Osteocyte (in vitro differentiated cells): Measurements from ENCODE around the gene GALR2. TPM values are rescaled to one million over a fixed set of nuclear protein-coding genes. Genes with fewer than 3 reads are reported as not detected.
A peak's percentile ranks its signal among the peaks of the same experiment; 100 is the strongest.
"Not testable (repeated sequence)": the region's sequence is repeated elsewhere in the genome, so short reads cannot be mapped to it uniquely, and the experiment has no call there.

Experiments used
- DNase-seq: peaks from one replicate; pipeline ENCODE4 v3.0.0; 2021; ENCODE audit warnings: mixed read lengths; ENCODE audit not compliant: unreplicated experiment; ENCODE audit errors: extremely low spot score
- H3K27ac Mint-ChIP-seq: one replicate; pipeline ENCODE4 v1.8.0; 2021; ENCODE audit warnings: mild to moderate bottlenecking, mixed read lengths; ENCODE audit not compliant: unreplicated experiment
- H3K27me3 Mint-ChIP-seq: one replicate; pipeline ENCODE4 v1.8.0; 2021; ENCODE audit warnings: mixed read lengths; ENCODE audit not compliant: unreplicated experiment
- H3K36me3 Mint-ChIP-seq: one replicate; pipeline ENCODE4 v1.8.0; 2021; ENCODE audit warnings: mixed read lengths; ENCODE audit not compliant: unreplicated experiment
- H3K4me1 Mint-ChIP-seq: one replicate; pipeline ENCODE4 v1.8.0; 2021; ENCODE audit warnings: mixed read lengths; ENCODE audit not compliant: unreplicated experiment
- H3K4me3 Mint-ChIP-seq: one replicate; pipeline ENCODE4 v1.8.0; 2021; ENCODE audit warnings: mild to moderate bottlenecking, moderate library complexity, mixed read lengths; ENCODE audit not compliant: unreplicated experiment
- H3K9me3 Mint-ChIP-seq: one replicate; pipeline ENCODE4 v1.8.0; 2021; ENCODE audit warnings: mixed read lengths; ENCODE audit not compliant: unreplicated experiment
- total RNA-seq: library from RNA; stranded (reverse); gene quantifications from 2 replicates; pipeline ENCODE4 v1.2.1, GENCODE V29; 2021
- TF ChIP-seq, protein P1 (sequence below): fragments of 200-600 bp; sonication (generic); IDR thresholded peaks from 2 replicates; pipeline ENCODE4 v1.5.0; 2021; ENCODE audit warnings: antibody characterized with exemption, mild to moderate bottlenecking, moderate library complexity

Gene GALR2
- total RNA-seq, 1 donor from 2014 or later: not detected

DNA sequence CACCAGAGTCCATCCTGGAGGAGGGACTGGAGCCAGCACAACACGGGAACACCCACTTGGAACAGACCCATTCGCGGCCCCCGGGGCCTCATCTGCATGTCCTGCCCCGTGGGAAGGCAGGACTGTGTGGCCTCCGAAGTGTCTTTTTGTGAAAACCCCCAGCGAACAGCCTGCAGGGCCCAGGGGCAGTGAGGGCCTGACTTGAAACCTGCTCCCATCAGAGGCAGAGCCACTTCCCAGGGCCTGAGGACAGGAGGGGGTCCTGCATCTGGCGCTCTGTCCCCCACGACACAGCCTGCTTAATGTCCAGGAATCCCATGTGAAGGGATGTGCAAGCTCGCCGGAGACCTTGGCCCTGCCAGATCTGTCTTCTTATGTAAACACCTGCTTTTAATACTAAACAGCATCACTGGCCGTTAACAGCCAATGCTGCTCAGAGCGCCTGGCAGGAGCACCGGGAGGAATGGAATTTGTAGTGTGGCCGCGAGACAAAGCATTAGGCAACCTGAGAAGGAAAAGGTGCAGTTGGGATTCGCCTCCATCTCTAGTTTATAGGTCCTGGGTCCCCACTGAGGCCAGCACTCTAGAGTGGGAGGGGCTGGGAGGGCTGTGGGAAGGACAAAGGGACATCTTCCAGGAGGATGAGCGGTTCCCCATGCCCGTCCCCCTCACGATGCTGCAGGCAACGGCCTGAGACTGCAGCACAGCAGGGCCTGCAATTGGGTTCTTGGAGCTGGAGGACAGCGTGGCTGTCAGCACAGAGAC is 37.9 kb upstream of the GALR2 start:
- no peak overlapping the region for H3K27ac Mint-ChIP-seq
- TF ChIP-seq, protein P1, sequence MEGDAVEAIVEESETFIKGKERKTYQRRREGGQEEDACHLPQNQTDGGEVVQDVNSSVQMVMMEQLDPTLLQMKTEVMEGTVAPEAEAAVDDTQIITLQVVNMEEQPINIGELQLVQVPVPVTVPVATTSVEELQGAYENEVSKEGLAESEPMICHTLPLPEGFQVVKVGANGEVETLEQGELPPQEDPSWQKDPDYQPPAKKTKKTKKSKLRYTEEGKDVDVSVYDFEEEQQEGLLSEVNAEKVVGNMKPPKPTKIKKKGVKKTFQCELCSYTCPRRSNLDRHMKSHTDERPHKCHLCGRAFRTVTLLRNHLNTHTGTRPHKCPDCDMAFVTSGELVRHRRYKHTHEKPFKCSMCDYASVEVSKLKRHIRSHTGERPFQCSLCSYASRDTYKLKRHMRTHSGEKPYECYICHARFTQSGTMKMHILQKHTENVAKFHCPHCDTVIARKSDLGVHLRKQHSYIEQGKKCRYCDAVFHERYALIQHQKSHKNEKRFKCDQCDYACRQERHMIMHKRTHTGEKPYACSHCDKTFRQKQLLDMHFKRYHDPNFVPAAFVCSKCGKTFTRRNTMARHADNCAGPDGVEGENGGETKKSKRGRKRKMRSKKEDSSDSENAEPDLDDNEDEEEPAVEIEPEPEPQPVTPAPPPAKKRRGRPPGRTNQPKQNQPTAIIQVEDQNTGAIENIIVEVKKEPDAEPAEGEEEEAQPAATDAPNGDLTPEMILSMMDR: no peak
- H3K9me3 Mint-ChIP-seq: no peaks in the 10 kb centered on the region
- H3K4me1 Mint-ChIP-seq: no peaks in the 10 kb centered on the region
- peaks cover 26% of the 10 kb centered on the region for H3K36me3 Mint-ChIP-seq
- no peak for DNase-seq
- no peaks in the 10 kb centered on the region for H3K27me3 Mint-ChIP-seq
- H3K4me3 Mint-ChIP-seq: no peak overlapping the region

DNA sequence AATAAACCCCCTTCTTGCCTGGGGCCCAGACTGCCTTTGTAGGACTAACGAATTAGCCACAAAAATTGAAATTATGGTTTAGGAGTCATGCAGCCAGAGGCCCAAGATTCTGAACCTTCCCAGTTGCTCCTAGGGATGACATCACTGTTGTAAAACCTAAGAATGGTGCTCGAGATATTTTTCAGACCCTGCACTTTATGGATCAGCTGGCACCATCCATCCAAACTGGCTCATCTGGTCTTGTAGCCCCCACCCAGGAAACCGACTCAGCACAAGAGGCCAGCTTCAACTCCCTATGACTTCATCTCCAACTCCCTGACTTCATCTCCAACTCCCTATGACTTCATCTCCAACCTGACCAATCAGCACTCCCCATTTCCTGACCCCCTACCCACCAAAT is 36.5 kb upstream of the GALR2 start:
- H3K4me1 Mint-ChIP-seq: no peaks in the 10 kb centered on the region
- TF ChIP-seq, protein P1: no peak
- H3K27ac Mint-ChIP-seq: peak overlapping the region; percentile 54
- DNase-seq: no peak
- H3K4me3 Mint-ChIP-seq: no peak overlapping the region
- H3K36me3 Mint-ChIP-seq: peaks cover 28% of the 10 kb centered on the region
- no peaks in the 10 kb centered on the region for H3K9me3 Mint-ChIP-seq
- H3K27me3 Mint-ChIP-seq: no peaks in the 10 kb centered on the region

DNA sequence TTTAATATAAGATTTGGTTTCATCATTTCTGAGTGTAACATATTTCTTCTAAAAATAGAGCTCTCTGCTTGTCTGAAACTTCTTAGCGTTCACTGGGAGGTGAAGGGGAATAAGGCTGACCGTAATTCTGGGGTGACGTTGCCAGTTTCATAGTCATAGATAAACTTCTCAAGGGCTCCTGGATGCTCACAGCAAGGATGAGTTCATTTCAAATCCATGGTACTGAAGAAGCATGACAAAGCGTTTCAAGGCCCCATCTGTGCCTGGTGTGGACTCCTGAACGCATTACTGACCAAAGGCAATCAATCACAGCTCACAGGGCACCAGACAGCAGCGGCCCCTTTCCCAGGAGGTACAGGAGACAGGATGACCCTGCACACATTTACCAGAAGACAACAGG is 35.5 kb upstream of the GALR2 start:
- no peak for DNase-seq
- Mint-ChIP-seq H3K36me3 (peaks cover 38% of the 10 kb centered on the region), H3K27me3 (no peaks in the 10 kb centered on the region), H3K27ac (no peak overlapping the region), H3K9me3 (no peaks in the 10 kb centered on the region), H3K4me1 (no peaks in the 10 kb centered on the region), H3K4me3 (no peak overlapping the region)
- TF ChIP-seq, protein P1: no peak

DNA sequence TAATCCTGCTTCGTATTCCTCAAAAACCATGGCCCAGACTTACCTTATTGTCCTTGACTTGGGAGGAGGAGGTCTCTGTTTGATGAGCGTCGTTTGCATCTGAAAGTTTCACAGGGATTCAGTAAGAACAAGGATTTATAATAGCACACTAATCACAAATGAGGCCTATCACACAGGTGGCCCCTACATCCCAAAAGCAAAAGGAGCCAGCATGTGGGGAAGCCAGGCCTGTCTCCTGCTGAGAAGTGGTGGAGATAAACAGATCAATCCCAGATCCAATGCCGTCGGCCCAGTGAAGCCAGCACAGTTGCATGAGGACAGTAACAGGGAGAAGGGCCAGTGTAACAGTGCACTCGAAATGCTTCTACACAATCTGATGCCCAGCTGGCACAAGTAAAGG is 34.2 kb upstream of the GALR2 start:
- Mint-ChIP-seq H3K4me3 (no peak overlapping the region), H3K9me3 (no peaks in the 10 kb centered on the region), H3K36me3 (peaks cover 50% of the 10 kb centered on the region), H3K27ac (no peak overlapping the region), H3K4me1 (no peaks in the 10 kb centered on the region), H3K27me3 (no peaks in the 10 kb centered on the region)
- no peak for DNase-seq
- TF ChIP-seq, protein P1: no peak

DNA sequence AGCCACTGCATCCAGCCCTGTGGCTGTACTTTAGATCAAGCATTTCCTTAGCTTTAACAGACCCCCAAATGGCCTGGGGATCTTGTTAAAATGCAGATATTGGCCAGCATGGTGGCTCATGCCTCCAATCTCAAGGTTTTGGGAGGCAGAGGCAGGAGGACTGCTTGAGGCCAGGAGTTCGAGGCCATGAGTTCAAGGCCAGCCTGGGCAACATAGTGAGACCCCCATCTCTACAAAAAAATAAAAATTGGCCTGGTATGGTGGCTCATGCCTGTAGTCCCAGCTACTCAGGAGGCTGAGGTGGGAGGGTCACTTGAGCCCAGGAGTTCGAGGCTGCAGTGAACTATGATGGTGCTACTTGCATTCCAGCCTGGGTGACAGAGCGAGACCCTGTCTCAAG is 31.7 kb upstream of the GALR2 start:
- not testable (repeated sequence) for DNase-seq, H3K4me3 Mint-ChIP-seq, H3K4me1 Mint-ChIP-seq, H3K27ac Mint-ChIP-seq, H3K9me3 Mint-ChIP-seq, H3K27me3 Mint-ChIP-seq
- H3K36me3 Mint-ChIP-seq: peaks cover 62% of the 10 kb centered on the region

DNA sequence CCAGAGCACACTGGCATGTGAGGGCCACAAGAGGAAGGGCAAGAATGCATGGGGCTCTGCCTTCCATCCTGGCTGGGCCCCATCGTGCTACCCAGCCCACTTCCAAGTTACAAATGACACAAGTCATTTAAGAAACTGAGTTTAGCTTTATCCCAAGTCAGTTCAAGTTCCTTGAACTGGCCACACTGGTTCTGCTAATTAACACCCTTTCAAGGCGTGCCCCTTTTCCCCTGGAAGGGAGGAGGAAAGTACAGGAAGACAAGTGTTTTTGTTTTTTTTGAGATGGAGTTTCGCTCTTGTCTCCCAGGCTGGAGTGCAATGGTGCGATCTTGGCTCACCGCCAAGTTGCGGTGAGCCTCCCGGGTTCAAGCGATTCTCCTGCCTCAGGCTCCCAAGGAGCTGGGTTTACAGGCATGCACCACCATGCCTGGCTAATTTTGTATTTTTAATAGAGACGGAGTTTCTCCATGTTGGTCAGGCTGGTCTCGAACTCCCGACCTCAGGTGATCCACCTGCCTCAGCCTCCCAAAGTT is 30.0 kb upstream of the GALR2 start:
- not testable (repeated sequence) for DNase-seq, H3K27me3 Mint-ChIP-seq, H3K9me3 Mint-ChIP-seq, H3K27ac Mint-ChIP-seq, H3K4me1 Mint-ChIP-seq, H3K4me3 Mint-ChIP-seq
- H3K36me3 Mint-ChIP-seq: peaks cover 61% of the 10 kb centered on the region
